NOMO-1 treated with DMSO at 0.1 percent for 48 hours (cell line): Measurements from ENCODE around the gene ITGB4.
A peak's percentile ranks its signal among the peaks of the same experiment; 100 is the strongest.

Experiments
- DNase-seq: peaks from one replicate; lab custom pipeline; 2025; ENCODE audit not compliant: unreplicated experiment; lab: John Stamatoyannopoulos, UW

The ITGB4 gene

DNA sequence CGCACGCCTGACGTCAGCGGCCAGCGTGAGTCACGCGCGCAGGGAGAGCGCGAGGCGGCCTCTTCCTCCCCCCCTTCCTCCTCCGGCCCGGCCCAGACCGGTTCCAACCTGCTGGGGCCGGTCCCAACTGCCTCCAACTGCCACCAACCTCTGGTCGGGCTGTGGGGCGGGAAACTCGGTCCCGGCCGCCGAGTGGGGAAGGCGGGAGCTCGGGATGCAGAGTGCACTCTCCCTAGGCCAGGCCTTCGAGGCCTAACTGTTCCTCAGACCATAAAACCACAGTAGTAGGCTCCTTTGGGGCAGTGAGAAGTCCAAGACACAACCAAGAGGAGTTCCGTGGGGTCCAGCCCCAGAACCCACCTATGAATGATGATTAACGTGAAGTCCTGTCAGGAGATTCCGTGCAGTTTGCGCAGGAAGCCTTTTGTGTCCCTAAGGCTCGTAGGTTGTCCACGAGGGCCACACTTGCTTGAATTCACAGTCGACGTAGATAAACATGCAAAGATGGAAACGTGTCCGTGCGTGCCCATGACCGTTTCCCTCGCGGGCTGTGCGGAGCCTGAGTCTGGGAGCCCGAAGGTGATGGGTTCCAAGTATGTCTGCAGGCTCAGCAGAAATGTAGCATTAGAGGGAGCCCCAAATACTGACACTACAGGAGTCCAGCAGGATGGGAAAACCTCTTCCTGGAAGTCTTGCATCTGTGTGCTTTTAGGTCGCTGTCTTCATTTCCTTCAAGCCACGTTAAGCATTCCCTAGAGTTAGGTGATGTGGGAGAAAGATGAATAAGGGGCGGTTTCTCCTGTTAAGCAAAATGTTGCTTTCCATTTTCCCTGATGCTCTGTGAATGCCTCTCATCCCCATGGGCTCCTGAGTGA, 64.0 kb downstream of the ITGB4 start:
- DNase-seq = peak; percentile 89

DNA sequence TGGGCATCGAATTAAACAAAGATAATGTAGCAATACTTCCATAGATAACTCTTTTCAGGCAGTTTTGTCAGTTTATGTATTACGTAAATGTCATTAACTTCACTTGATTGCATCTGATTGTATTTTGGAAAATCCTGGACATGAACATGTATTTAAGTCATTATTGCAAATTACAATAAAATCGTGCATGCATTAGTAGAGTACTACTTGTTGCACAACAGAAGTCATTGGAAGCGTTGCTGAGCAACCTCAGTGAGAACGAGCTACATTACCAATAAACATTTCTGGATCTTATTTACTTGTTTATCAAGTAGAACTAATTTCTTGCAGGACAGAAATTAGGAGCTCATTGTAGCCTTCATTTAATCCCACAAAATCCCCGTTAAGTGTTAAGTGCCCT, 70.0 kb downstream of the ITGB4 start:
- DNase-seq = no peak

DNA sequence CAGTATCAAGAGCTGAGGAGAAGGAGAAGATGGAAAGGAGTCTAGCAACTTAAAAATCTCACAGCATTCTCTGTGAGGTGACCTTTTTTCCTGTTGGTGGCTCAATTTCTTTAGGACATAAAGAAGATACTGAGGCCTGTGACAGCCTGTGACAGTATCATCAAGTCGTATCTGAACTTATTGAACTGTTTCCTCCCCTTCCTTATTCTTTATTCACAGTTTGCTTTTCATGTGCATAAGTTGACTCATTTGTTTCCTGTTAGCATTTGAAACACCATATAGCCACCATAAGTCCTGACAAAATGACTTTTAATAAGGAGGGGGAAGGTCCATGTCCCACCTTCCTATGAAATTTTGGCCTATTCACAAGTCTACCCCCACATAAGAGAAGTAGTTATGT, 72.2 kb downstream of the ITGB4 start:
- no peak for DNase-seq

DNA sequence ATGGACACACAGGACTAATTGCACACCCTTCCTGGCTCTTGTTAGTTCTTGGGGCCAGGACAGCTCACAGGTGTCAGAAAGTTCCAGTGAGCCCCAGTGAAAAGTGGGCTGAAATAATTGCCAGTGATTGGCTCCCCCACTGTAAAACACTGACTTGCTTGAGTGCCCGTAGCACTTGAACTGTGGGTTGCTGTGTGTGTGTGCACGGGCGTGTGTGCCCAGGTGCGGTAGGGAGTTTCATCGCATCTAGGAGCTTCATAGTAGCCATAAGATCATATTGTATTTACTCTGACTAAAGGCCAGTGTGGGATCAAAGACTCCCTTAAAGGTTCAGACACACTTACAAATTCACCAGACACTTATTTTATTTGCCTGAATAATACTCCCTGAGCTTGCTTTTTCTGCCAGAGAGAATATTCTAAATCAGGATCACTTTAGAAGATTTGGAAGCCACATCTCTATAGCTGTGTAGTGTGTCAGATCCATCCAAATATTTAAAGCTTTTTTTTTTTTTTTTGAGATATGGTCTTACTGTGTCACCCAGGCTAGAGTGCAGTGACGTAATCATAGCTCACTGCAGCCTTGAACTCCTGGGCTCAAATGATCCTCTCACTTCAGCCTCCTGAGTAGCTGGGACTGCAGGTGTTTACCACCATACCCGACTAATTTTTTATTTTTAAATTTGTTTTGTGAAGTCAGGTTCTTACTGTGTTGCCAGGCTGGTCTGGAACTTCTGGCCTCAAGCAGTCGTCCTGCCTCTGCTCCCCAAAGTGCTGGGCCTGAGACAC, 74.8 kb downstream of the ITGB4 start:
- no peak for DNase-seq

DNA sequence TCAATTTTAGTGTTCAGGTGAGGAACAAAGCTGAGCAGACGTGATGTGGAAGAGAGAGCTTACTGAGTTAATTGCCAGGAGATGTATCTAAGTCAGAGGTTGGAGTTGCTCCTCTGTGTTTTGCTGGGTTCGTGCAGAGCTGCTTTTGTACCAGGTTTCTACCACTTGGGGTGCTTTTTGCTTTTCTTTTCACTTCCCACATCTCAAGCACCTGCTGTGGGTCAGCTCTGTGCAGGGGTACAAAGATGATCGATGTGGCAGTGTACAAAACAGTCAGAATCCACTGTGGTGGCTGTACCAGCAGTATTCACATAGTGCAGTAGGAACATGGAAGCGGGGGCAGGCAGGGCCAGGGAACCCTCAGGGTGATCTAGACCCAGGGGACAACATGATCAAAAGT, 78.1 kb downstream of the ITGB4 start:
- no peak for DNase-seq

DNA sequence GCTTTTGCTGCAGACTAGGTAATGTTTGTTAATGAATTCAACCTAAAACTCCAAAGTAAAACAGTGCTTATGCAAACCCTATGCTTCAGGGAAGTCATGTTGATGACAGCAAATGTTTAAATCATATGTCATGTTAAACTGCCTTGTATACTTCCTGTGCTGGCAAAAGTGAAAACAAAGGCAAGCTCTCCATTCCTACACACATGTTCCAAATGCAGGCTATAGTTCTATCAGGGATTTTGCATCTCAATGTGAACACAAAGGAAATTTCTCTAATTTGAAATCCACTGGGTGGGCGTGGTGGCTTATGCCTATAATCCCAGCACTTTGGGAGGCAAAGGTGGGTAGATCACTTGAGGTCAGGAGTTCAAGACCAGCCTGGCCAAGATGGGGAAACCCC, 82.6 kb downstream of the ITGB4 start:
- no peak for DNase-seq

DNA sequence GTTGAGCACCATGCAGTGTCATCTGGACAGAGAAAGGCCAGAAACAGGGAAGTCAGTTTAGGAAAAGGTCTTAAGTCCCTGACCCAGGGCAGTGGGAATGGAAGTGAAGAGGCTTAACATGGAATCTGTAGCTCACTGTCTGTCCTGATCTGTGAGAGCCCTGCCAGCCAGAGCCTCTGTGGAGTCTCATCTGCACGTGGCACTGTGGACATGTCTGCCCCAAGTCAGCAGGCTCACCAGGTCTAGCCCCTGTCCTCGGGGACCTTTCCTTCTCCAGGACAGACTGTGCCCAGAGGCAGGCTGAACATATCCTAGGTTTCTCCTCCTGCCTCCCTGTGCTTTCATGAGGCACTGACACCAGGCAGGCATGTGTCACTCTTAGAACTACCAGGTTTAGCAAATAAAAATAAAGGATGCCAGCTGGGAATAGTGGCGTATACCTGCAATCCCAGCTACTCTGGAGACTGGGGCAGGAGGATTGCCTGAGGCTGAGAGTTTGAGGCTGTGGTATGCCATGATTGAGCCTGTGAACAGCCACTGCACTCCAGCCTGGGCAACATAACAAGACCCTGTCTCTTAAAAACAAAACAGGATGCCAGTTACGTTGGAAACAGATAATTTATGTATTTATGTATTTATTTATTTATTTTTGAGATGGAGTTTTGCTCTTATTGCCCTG, 85.7 kb downstream of the ITGB4 start:
- no peak for DNase-seq
